GM12872 (cell line): ENCODE results near the gene GSTA4.

Experiments used
- TF ChIP-seq, protein P1 (sequence below): IDR thresholded peaks from 3 replicates; pipeline ENCODE4 v1.5.1; 2011; ENCODE audit warnings: low read depth, mild to moderate bottlenecking, low read length, moderate library complexity; ENCODE audit not compliant: insufficient read depth

The GSTA4 gene

DNA sequence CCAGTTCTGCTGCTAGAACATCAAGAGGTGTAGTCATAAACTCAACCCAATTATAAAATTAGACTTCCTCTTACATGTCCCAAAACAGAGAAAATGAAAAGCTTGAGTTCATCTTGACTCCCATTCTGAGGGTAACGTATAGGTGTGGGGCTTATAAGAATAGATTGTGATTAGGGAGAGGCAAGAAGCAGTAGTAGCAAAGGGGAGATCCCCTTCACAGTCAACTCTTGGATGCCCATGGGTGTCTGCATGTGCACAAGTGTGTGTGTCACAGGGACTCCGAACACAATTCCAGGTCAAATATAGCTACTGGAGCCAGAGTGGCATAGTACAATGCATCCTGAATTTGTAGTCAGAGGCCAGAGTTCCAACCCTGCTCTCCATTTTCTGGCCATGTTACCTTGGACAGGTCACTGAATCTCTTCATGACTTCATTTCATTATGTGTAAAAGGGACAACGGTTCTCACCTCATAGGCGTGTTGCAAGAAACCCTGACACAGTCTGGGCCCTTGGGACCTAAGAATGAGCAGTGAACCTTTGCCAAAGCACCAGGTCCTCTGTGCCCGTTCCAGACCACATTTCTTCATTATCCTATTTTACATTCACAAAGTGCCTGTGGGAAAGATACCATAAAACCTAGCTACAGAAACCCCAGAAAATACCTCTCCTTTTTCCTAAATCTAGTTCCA, 11.8 kb downstream of the GSTA4 start:
- TF ChIP-seq, protein P1, sequence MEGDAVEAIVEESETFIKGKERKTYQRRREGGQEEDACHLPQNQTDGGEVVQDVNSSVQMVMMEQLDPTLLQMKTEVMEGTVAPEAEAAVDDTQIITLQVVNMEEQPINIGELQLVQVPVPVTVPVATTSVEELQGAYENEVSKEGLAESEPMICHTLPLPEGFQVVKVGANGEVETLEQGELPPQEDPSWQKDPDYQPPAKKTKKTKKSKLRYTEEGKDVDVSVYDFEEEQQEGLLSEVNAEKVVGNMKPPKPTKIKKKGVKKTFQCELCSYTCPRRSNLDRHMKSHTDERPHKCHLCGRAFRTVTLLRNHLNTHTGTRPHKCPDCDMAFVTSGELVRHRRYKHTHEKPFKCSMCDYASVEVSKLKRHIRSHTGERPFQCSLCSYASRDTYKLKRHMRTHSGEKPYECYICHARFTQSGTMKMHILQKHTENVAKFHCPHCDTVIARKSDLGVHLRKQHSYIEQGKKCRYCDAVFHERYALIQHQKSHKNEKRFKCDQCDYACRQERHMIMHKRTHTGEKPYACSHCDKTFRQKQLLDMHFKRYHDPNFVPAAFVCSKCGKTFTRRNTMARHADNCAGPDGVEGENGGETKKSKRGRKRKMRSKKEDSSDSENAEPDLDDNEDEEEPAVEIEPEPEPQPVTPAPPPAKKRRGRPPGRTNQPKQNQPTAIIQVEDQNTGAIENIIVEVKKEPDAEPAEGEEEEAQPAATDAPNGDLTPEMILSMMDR: no peak

DNA sequence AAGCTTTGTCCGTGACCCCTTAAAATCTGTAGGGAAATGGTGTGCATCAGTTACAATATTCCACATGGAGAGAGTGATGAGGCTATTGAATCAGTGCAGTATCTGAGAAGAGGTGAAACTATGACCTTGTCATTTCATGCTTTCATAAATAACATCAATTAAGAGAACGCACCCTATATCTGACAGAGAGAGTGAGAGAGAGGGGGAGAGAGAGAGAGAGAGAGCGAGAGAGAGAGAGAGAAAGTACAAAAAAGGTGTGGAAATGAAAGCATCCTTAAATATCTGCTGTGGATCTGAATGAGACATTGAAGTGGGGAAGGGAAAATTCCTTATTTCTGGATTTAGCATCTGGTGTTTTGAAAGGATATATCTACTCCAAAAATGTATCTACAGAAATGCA, 12.4 kb downstream of the GSTA4 start:
- TF ChIP-seq, protein P1: no peak

DNA sequence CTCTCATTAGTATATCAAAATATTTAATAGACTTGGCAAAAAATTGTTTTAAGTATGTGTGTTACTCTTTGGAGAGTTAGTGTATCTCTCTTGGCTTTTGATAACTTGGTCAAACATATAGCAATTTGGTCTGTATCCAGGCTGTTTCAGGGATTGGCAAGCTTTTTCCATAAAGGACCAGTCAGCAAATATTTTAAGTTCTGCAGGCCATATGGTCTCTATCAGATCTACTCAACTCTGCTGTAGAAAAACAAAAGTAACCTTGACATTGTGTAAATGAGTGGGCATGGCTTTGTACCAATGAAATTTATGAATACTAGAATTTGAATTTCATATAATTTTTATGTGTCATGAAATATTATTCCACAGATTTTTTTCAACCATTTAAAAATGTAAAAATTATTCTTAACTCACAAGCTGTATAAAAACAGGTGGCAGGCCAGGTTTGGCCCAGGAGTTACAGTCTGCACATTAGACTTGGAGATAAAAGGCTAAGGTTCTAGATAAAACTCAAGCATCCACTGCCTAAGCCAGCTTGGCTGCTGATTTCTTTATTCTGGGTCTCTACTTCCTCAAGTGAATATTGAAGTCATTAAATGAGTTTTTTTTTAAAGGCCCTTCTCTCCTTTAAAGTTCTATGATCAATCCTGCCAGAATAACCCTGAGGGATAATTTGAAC, 13.7 kb downstream of the GSTA4 start:
- TF ChIP-seq, protein P1: no peak

DNA sequence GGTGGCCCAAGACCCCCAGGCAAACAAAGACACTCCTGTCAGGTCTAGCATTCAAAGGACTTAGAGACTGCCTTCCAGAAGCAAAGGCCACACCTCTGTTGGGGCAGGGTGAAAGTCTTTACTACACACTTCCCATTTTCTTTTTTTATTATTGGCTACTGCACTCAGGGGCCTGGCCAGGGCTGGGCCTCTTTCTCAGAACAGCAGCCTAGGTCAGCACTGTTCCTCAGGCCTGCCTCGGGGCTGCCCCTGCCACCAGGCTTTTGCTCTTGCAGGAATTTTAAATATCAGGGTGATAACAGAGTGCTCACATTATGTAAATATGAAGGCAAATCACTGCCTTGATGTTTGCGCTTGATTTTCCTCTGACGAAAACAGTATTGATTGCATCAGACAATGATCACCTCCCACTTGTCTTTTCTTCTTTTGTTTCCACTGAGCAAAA, 18.5 kb downstream of the GSTA4 start:
- TF ChIP-seq, protein P1: no peak

DNA sequence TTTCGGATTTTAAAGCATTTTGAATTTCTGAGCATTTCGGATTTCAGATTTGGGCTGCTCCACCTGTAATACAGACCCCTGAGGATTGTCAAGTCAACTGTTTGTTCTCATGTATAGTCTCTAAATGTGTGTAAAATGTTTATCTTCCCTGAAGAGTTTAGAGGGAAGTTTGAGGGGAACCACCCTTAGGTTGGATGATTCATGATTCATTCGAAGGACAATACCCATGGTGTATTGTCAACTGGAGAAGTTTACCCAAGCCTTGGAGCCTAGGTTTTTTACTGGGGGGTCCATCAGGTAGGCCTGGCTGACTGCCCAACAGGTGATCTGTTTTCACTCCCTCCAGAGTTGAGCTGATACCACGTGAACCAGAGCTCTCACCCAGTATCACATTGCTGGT, 18.9 kb downstream of the GSTA4 start:
- TF ChIP-seq, protein P1: no peak

DNA sequence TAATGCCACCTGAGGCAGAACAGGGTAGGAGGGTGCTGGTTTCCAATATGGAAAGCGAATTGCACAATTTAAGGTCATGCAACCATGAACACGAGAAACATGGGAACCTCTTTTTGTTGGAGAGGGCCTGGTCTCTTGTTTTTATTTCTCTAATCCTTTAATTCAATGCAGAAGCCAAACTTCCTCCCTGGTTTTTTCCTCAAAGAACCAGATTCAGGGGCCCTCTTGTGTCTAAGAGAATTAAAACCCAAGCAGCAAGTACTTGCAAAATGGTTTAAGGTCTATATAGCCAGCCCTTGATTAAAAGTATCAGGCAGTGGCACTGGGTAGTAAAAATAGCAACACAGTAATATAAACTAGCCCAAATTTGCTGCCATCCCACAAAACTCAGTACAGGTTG, 19.5 kb downstream of the GSTA4 start:
- TF ChIP-seq, protein P1: no peak

DNA sequence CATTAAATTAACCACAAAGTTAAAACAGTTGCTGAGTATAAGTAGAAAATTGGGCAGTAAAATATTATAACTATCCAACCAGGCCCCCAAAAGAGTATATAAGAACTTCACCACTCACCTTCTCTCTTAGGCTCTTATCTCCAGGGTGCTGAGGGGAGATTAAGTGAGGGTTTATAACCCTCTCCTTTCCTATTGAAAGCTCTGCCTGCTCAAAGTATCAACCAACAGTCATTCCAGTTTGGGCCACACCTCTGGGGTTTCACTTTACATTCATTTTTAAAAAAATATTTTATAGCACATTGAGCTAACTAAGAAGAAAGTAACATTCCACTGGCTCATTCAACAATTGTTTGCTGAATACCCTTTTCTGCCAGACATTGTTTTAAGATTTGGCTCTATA, 22.1 kb downstream of the GSTA4 start:
- TF ChIP-seq, protein P1: no peak
